ENCODE results near the gene CNTN4. TPM values are rescaled to one million over a fixed set of nuclear protein-coding genes. Genes with fewer than 3 reads are reported as not detected.

Gene CNTN4
- total RNA-seq, 1 experiment from 2014 or later: not detected

- H3K4me3 ChIP-seq: no peak overlapping the region
These were observed 324.5 kb downstream of the CNTN4 start for GRCh38 chr3:2423143-2423542.

GRCh38 chr3:2441558-2441957 lies 342.9 kb downstream of the CNTN4 start:
- no peaks in the 10 kb centered on the region for H3K36me3 ChIP-seq
- no peak for DNase-seq
- H3K9me3 ChIP-seq: no peaks in the 10 kb centered on the region
- H3K4me3 ChIP-seq: no peak overlapping the region
- no peaks in the 10 kb centered on the region for H3K27me3 ChIP-seq

More at GRCh38 chr3:2423143-2423542, 324.5 kb downstream of the CNTN4 start:
- Histone ChIP-seq H3K27me3 (no peaks in the 10 kb centered on the region), H3K36me3 (no peaks in the 10 kb centered on the region), H3K9me3 (no peaks in the 10 kb centered on the region)
- no peak for DNase-seq

DNA sequence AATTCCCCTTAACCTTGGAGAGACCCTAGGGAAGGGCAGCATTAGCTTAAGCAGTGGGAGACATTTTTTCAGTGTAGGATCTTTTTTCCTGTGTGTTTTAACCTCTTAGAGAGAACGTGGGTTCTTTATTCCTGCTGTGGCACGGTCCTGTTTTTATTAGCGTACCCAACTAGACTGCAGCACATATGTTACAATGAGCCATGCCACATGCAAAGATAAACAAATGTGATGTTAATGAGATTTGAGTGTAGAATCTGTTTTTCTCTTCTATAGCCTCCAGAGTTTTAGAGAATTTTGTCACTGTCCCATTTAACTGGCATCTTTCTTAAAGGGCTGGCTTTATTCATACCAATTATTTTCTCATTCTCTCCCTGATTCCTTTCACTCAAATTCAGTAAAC lies 347.5 kb downstream of the CNTN4 start:
- H3K9me3 ChIP-seq: no peaks in the 10 kb centered on the region
- H3K4me3 ChIP-seq: no peak overlapping the region
- no peak for DNase-seq
- H3K36me3 ChIP-seq: no peaks in the 10 kb centered on the region
- no peaks in the 10 kb centered on the region for H3K27me3 ChIP-seq

GRCh38 chr3:2452249-2452648 lies 353.6 kb downstream of the CNTN4 start:
- DNase-seq: no peak
- Histone ChIP-seq H3K9me3 (no peaks in the 10 kb centered on the region), H3K4me3 (no peak overlapping the region), H3K36me3 (no peaks in the 10 kb centered on the region), H3K27me3 (no peaks in the 10 kb centered on the region)

DNA sequence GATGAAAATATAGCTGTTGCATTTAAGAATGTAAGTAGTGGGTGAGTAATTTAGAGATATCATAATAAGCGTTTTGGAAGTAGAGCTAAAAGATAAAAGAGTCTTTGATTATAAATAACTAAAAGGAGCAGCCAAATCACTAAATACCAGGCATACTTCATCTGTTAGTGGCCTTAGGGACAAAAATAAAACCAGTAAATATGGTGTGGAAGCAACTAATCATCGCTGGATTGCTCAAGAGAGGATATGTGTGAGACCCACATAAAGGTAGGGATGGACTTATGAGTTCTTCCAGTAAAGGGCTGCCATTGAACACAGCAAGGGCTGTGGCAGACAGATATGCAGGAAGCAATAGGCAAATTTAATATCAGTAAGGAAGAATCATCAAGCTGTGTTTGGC lies 356.2 kb downstream of the CNTN4 start:
- Histone ChIP-seq H3K9me3 (no peaks in the 10 kb centered on the region), H3K4me3 (no peak overlapping the region), H3K36me3 (no peaks in the 10 kb centered on the region), H3K27me3 (no peaks in the 10 kb centered on the region)
- DNase-seq: no peak

DNA sequence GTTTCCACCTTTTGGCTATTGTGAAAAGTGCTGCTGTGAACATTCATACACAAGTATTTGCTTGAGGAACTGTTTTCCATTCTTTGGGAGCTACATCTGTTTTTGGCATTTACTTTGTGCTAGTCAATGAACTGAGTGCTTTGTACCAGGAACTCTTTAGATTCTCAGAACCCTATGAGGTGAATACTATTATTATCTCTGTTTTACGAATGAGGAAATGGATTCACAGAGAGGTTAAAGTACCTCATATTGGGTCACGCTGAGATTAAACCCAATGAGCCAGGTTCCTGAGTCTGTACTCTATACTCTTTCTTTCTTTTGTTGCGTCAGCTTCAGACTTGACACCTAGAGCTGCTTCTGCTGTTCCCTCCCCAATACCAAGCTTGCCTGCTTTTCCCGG lies 358.1 kb downstream of the CNTN4 start:
- H3K27me3 ChIP-seq: no peaks in the 10 kb centered on the region
- no peaks in the 10 kb centered on the region for H3K9me3 ChIP-seq
- no peak overlapping the region for H3K4me3 ChIP-seq
- DNase-seq: no peak
- no peaks in the 10 kb centered on the region for H3K36me3 ChIP-seq

GRCh38 chr3:2458816-2459215 lies 360.1 kb downstream of the CNTN4 start:
- DNase-seq: no peak
- H3K27me3 ChIP-seq: no peaks in the 10 kb centered on the region
- no peaks in the 10 kb centered on the region for H3K36me3 ChIP-seq
- no peaks in the 10 kb centered on the region for H3K9me3 ChIP-seq
- no peak overlapping the region for H3K4me3 ChIP-seq

GRCh38 chr3:2465842-2466241 lies 367.2 kb downstream of the CNTN4 start:
- Histone ChIP-seq H3K27me3 (no peaks in the 10 kb centered on the region), H3K9me3 (no peaks in the 10 kb centered on the region), H3K4me3 (no peak overlapping the region), H3K36me3 (no peaks in the 10 kb centered on the region)
- no peak for DNase-seq

GRCh38 chr3:2468816-2469215 lies 370.1 kb downstream of the CNTN4 start:
- DNase-seq: no peak
- H3K36me3 ChIP-seq: no peaks in the 10 kb centered on the region
- H3K27me3 ChIP-seq: no peaks in the 10 kb centered on the region
- no peaks in the 10 kb centered on the region for H3K9me3 ChIP-seq
- H3K4me3 ChIP-seq: no peak overlapping the region

GRCh38 chr3:2476996-2477395 lies 378.3 kb downstream of the CNTN4 start:
- H3K36me3 ChIP-seq: no peaks in the 10 kb centered on the region

GRCh38 chr3:2477620-2478019 lies 379.0 kb downstream of the CNTN4 start:
- Histone ChIP-seq H3K9me3 (no peaks in the 10 kb centered on the region), H3K27me3 (no peaks in the 10 kb centered on the region), H3K4me3 (no peak overlapping the region), H3K36me3 (no peaks in the 10 kb centered on the region)
- DNase-seq: no peak

More at GRCh38 chr3:2476996-2477395, 378.3 kb downstream of the CNTN4 start:
- no peak overlapping the region for H3K4me3 ChIP-seq
- no peak for DNase-seq
- no peaks in the 10 kb centered on the region for H3K9me3 ChIP-seq
- H3K27me3 ChIP-seq: no peaks in the 10 kb centered on the region

GRCh38 chr3:2484162-2485026 lies 385.7 kb downstream of the CNTN4 start:
- no peaks in the 10 kb centered on the region for H3K27me3 ChIP-seq
- no peaks in the 10 kb centered on the region for H3K36me3 ChIP-seq
- no peak for DNase-seq
- H3K4me3 ChIP-seq: no peak overlapping the region
- H3K9me3 ChIP-seq: no peaks in the 10 kb centered on the region

- no peaks in the 10 kb centered on the region for H3K27me3 ChIP-seq
- H3K9me3 ChIP-seq: no peaks in the 10 kb centered on the region
- no peak for DNase-seq
- H3K36me3 ChIP-seq: no peaks in the 10 kb centered on the region
- no peak overlapping the region for H3K4me3 ChIP-seq
These were observed 386.3 kb downstream of the CNTN4 start for GRCh38 chr3:2485027-2485375.

- no peaks in the 10 kb centered on the region for H3K36me3 ChIP-seq
- H3K4me3 ChIP-seq: no peak overlapping the region
- H3K9me3 ChIP-seq: no peaks in the 10 kb centered on the region
These were observed 397.1 kb downstream of the CNTN4 start for GRCh38 chr3:2495746-2496145.

GRCh38 chr3:2504912-2505311 lies 406.2 kb downstream of the CNTN4 start:
- DNase-seq: no peak
- Histone ChIP-seq H3K4me3 (no peak overlapping the region), H3K9me3 (no peaks in the 10 kb centered on the region), H3K36me3 (no peaks in the 10 kb centered on the region), H3K27me3 (no peaks in the 10 kb centered on the region)

More at GRCh38 chr3:2495746-2496145, 397.1 kb downstream of the CNTN4 start:
- H3K27me3 ChIP-seq: no peaks in the 10 kb centered on the region
- no peak for DNase-seq

DNA sequence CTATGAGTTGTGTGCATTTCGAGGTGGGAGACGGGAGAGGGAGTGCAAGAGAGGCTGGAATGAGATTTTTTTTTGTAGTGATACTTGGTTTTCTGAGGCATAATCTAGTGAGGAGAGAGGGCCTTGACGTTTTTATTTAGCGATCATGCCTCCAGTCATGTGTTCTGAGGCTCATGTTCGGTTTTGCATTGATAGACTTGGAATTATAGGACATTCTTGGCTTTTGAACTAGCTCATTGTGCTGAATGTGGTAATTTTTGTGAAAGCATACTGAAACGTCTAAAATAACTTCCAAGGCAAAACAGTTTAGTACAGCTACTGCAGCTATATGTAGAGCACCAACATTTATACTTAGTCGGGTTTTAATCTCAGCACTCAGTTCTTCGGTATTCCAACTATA lies 408.1 kb downstream of the CNTN4 start:
- Histone ChIP-seq H3K9me3 (no peaks in the 10 kb centered on the region), H3K4me3 (no peak overlapping the region), H3K36me3 (no peaks in the 10 kb centered on the region), H3K27me3 (no peaks in the 10 kb centered on the region)
- DNase-seq: no peak

GRCh38 chr3:2510591-2511145 lies 412.0 kb downstream of the CNTN4 start:
- no peak for DNase-seq
- Histone ChIP-seq H3K36me3 (no peaks in the 10 kb centered on the region), H3K4me3 (no peak overlapping the region), H3K9me3 (no peaks in the 10 kb centered on the region), H3K27me3 (no peaks in the 10 kb centered on the region)

- no peaks in the 10 kb centered on the region for H3K27me3 ChIP-seq
- no peak for DNase-seq
These were observed 412.7 kb downstream of the CNTN4 start for GRCh38 chr3:2511356-2511755.

More at GRCh38 chr3:2511356-2511755, 412.7 kb downstream of the CNTN4 start:
- no peaks in the 10 kb centered on the region for H3K9me3 ChIP-seq
- H3K4me3 ChIP-seq: no peak overlapping the region
- no peaks in the 10 kb centered on the region for H3K36me3 ChIP-seq

Measured in MG63 (cell line).